GM18511 (cell line): ENCODE data around the gene RUSF1.
"Not testable (repeated sequence)": the region's sequence is repeated elsewhere in the genome, so short reads cannot be mapped to it uniquely, and the experiment has no call there.

Experiments
- ATAC-seq: cut with Tn5 transposase; IDR thresholded peaks from one replicate; pipeline ENCODE4 v1.9.1; 2021; ENCODE audit warnings: mild to moderate bottlenecking, moderate library complexity; ENCODE audit not compliant: unreplicated experiment

RUSF1 gene

DNA sequence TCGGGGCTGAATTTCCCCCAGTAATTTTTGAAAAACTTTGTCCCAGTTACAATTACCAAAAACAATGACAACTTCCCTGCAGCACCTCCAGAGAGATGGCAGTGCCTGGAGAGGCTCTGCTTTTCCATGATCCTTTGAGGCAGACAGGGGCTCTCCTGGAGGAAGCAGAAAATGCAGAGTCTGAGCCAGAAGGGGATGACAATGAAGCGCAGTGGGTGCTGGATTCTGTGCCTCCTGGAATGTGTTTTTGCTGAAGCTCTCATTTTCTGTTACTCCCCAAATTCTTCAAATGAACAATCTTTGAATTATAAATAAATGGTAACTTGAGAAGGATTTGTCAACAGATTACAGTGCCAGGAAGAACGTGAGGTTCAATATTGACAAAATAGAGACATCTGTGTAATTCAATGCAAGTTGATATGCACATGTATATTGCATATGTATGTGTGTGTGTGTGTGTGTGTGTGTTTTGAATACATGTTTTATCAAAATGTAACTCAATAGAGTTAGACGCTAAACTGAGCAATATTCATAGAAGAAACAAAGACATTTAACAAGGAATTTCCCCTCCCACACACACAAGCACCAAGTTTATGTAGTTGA, 9.7 kb upstream of the RUSF1 start:
- no peak for ATAC-seq

DNA sequence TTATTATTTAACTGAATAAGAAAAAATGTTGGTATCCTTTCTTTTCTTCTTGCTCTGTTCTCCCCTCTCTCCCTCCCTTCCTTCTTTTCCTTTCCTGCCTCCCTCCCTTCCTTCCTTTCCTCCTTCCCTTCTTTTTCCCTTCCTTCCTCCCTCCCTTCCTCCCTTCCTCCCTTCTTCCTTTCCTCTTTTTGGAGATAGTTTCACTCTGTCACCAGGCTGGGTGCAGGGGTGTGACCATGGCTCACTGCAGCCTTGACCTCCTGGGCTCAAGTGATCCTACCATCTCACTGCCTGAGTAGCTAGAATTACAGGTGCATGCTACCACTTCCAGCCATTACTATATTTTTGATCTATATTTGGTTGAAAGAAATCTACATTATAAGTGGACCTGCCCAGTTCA, 5.7 kb upstream of the RUSF1 start:
- ATAC-seq, result no peak

GRCh38 chr16:31513126-31513525, 4.9 kb upstream of the RUSF1 start:
- no peak for ATAC-seq

DNA sequence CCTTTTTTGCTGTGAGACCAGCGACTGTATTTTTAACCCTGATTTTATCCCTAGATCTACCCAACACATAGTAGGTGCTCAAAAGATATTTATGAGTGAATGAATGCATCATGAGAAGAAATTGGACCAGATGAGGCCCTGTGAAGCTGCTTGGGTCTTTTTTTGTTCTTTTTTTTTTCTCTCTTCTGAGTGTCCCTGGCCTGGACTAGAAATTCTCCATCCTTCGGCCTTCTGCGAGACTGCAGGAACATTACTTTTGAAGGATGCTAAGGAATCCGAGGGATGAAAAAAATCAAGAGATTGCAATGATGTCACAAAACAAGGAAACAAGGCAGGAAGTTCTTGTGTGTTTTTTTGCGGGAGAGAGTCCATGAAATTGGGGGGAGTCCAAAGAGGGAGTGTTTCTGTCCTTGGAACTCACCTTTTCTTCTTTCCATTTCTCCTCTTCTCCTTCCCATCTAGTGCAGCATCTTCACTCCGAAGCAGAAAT, 560 bp upstream of the RUSF1 start:
- ATAC-seq, result peak; percentile 11

DNA sequence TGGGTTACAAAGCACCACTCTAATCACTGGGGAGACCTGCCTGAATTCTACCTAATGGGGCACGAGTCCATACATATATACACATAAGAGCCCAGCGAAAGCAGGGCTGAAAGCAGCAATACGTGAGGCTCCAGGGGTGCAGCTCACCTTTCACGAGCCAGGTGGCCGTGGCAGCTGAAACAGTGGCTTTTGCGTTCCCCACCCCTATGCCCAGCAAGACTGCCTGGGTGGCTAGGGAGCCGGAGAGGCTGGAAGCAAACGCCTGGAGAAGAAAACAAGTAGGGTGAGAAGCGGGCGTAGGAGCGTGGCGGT, 618 bp downstream of the RUSF1 start:
- ATAC-seq, result peak; percentile 6

- peak; percentile 41 for ATAC-seq
Observed at GRCh38 chr16:31505483-31505882, 2.7 kb downstream of the RUSF1 start.

GRCh38 chr16:31504159-31504558, 4.0 kb downstream of the RUSF1 start:
- no peak for ATAC-seq

GRCh38 chr16:31503555-31503954, 4.6 kb downstream of the RUSF1 start:
- ATAC-seq, result not testable (repeated sequence)

- ATAC-seq, result no peak
Observed at GRCh38 chr16:31502981-31503380, 5.2 kb downstream of the RUSF1 start.

DNA sequence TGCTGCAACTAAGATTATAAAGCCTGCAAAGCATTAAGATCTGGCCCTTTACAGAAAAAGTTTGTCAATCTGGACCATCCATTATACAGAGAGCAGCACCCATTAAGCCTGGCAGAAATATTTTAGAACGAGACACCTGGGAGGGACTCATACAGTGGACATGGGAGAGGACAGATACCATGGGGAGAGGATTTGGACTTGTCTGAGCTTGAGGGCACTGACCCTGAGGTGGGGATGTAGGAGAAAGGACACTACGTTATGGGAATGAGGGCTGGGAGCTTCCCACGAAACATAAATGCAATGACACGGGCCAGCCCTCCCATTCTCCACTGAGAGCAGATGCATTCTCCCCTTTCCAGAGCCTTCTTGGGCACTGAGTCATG, 6.2 kb downstream of the RUSF1 start:
- ATAC-seq, result no peak

DNA sequence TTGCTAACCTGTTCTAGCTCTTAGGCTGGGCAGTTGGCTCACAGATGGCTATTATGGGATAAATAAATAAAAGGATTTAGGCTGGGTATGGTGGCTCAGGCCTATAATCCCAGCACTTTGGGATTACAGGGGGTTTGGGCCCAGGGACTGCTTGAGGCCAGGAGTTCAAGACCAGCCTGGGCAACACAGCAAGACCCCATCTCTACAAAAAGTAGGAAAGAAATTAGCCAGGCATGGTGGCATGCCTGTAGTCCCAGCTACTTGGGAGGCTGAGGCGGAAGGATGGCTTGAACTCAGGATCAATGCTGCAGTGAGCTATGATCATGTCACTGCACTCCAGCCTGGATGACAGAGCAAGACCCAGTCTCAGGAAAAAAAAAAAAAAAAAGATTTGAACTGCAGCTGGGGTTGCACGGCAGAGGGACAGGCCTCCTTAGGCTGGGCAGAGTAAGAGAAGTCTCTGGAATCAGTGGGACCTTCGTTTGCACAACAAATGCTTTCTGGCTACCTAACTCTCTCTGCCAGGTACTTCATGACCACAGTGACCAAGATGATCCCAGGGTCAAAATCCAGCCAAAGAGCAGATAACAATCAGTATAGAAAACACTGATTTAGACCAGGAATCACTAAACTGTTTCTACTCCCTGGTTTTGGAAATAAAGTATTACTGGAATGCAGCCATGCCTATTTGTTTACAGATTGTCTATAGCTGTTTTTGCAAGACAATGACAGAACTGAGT, 6.8 kb downstream of the RUSF1 start:
- ATAC-seq, result no peak

DNA sequence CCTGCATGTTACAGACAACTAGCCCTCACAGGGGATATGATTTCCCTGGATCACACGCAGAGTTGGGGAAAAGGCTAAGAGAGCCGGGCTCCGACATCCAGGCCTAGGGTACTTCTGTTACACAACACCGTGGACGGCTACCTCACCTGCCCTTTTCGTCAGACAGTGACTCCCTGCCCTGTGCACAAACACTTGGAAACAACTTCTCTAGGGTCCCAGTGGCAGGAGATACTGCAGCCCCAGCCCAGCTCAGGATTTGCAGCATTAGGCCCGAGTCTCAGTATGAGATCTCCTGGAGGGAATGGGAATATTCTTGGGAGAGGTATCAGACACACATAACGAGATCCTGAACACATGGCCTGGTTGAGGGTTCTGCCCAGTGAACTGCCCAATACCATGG, 8.3 kb downstream of the RUSF1 start:
- no peak for ATAC-seq

GRCh38 chr16:31498493-31498892, 9.7 kb downstream of the RUSF1 start:
- no peak for ATAC-seq

GRCh38 chr16:31496670-31497069, 11.5 kb downstream of the RUSF1 start:
- ATAC-seq, result no peak

- no peak for ATAC-seq
Observed at GRCh38 chr16:31493506-31494125, 14.6 kb downstream of the RUSF1 start.

- ATAC-seq, result no peak
Observed at GRCh38 chr16:31491778-31492418, 16.3 kb downstream of the RUSF1 start.

- no peak for ATAC-seq
Observed at GRCh38 chr16:31489616-31490584, 18.3 kb downstream of the RUSF1 start.

- ATAC-seq, result no peak
Observed at GRCh38 chr16:31489298-31489564, 19.0 kb downstream of the RUSF1 start.

- ATAC-seq, result no peak
Observed at GRCh38 chr16:31488468-31489297, 19.5 kb downstream of the RUSF1 start.
